ENCODE results near the gene SIKE1.
"Not testable (repeated sequence)": the region's sequence is repeated elsewhere in the genome, so short reads cannot be mapped to it uniquely, and the experiment has no call there.

Gene SIKE1

GRCh38 chr1:114780344-114781226 lies at the start of gene SIKE1:
Gene SIKE1, minus strand, starts transcription at chr1:114780685. Its CDS starts 78 bp downstream, at chr1:114780607.
- peak; percentile 90 for DNase-seq

GRCh38 chr1:114830075-114830474 lies 49.6 kb upstream of the SIKE1 start:
- DNase-seq = not testable (repeated sequence)

GRCh38 chr1:114828251-114828650 lies 47.8 kb upstream of the SIKE1 start:
- DNase-seq = no peak

- no peak for DNase-seq
Observed at GRCh38 chr1:114821978-114822377, 41.5 kb upstream of the SIKE1 start.

GRCh38 chr1:114820392-114820791 lies 39.9 kb upstream of the SIKE1 start:
- no peak for DNase-seq

- DNase-seq = no peak
Observed at GRCh38 chr1:114819869-114820268, 39.4 kb upstream of the SIKE1 start.

GRCh38 chr1:114804449-114804848 lies 24.0 kb upstream of the SIKE1 start:
- DNase-seq = not testable (repeated sequence)

GRCh38 chr1:114803001-114803400 lies 22.5 kb upstream of the SIKE1 start:
- DNase-seq = no peak

GRCh38 chr1:114794038-114794437 lies 13.6 kb upstream of the SIKE1 start:
- DNase-seq = no peak

- DNase-seq = not testable (repeated sequence)
Observed at GRCh38 chr1:114790581-114790980, 10.1 kb upstream of the SIKE1 start.

GRCh38 chr1:114786440-114786839 lies 6.0 kb upstream of the SIKE1 start:
- not testable (repeated sequence) for DNase-seq

GRCh38 chr1:114782476-114782875 lies 2.0 kb upstream of the SIKE1 start:
- DNase-seq = no peak

GRCh38 chr1:114779722-114780121 lies 763 bp downstream of the SIKE1 start:
- no peak for DNase-seq

GRCh38 chr1:114776726-114777125 lies 3.8 kb downstream of the SIKE1 start:
- not testable (repeated sequence) for DNase-seq

GRCh38 chr1:114771992-114772391 lies 8.5 kb downstream of the SIKE1 start:
- DNase-seq = no peak

- DNase-seq = no peak
Observed at GRCh38 chr1:114770989-114771388, 9.5 kb downstream of the SIKE1 start.

GRCh38 chr1:114764689-114765088 lies 15.8 kb downstream of the SIKE1 start:
- no peak for DNase-seq

GRCh38 chr1:114758256-114758832 lies 22.1 kb downstream of the SIKE1 start:
- DNase-seq = peak; percentile 29

GRCh38 chr1:114757455-114758255 lies 22.8 kb downstream of the SIKE1 start, which contains the start of gene CSDE1:
Gene CSDE1, minus strand, starts transcription at chr1:114757984. Its CDS starts 18,094 bp downstream, at chr1:114739890.
- peak; percentile 100 for DNase-seq

GRCh38 chr1:114756949-114757454 lies 23.5 kb downstream of the SIKE1 start:
- DNase-seq = peak; percentile 86

- peak; percentile 35 for DNase-seq
Observed at GRCh38 chr1:114756009-114756892, 24.2 kb downstream of the SIKE1 start.

Data from suppressor macrophage treated with lipopolysaccharide for 4 hours (primary cell).